HG03175 (cell line): ENCODE measurements around the gene CAP2.
"Not testable (repeated sequence)": the region's sequence is repeated elsewhere in the genome, so short reads cannot be mapped to it uniquely, and the experiment has no call there.

Source experiments
- ATAC-seq: cut with Tn5 transposase; IDR thresholded peaks from one replicate; pipeline ENCODE4 v1.9.1; 2021; ENCODE audit warnings: mild to moderate bottlenecking, moderate library complexity; ENCODE audit not compliant: unreplicated experiment

Gene CAP2

DNA sequence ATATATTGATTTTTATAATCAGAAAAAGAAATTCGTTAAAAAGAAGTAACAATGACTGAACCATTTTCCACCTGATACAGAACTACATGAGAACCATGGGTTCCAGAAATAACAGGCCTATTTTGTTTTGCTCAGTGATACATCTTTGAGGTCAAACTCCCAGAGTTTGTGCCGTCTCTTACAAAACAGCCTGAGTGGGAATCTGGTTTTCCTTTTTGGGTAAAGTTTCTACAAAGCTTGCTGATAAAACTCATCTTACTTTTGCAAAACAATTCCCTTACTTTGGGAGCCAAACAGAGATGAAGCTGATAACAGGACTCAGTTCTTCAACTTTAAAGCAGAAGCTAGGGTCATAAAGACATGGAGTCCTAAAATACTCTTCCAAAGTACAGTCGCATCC, 108.0 kb downstream of the CAP2 start:
- no peak for ATAC-seq

GRCh38 chr6:17501982-17502704, 108.7 kb downstream of the CAP2 start:
- no peak for ATAC-seq

GRCh38 chr6:17503051-17503450, 109.7 kb downstream of the CAP2 start:
- no peak for ATAC-seq

DNA sequence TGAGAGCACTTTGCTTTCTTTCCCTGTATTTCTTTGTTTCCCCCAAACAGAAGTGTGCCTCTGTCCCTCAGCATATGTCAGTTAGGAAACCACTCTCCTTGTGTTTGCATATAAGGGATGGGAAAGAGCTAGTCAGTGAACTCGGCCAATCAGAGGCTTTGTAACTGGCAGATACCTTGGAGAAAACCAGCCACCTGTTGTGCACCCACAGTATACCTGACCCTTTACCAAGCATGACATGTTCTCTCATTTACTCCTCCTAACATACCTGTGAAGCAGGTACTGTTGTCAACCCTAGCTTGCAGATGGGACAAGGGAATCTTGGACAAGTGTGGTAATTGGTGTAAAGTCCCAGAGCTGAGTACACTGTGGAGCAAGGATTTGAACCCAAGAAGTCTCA, 110.6 kb downstream of the CAP2 start:
- ATAC-seq: no peak

- no peak for ATAC-seq
Observed at GRCh38 chr6:17505062-17505476, 111.7 kb downstream of the CAP2 start.

DNA sequence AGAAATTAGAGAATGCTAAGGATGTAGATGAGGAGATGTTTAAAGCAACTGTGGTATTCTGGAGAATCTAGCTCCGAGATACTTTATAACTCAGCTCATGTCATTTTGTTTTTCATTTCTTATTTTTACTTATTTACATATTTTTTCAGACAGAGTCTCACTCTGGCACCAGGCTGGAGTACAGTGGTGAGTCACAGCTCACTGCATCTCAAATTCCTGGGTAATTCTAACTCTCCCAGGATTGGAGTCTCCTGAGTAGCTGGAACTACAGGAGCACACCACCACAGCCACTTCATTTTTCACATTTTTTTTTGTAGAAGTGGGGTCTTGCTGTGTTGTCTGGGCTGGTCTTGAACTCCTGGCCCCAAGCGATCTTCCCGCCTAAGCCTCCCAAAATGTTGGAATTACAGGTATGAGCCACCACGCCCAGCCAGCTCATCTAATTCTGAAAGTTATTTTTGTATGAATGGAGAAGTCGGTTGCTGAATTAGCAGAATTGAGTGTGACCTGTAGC, 112.4 kb downstream of the CAP2 start:
- ATAC-seq: no peak

DNA sequence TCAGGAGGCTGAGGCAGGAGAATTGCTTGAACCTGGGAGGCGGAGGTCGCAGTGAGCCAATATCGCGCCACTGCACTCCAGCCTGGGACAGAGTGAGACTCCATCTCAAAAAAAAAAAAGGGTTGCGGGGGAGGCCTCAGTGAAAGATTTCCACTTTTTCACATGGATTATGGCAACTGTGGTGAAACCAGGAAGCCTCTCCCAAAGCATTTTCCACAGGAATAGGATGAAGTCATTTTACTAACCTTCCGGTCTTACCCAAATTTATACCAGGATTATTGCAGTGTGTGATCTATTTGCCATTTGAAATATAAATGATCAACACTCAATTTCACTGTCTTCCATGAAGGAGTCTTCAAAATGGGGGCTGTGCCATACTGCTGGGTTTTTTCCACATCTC, 113.1 kb downstream of the CAP2 start:
- ATAC-seq: no peak

DNA sequence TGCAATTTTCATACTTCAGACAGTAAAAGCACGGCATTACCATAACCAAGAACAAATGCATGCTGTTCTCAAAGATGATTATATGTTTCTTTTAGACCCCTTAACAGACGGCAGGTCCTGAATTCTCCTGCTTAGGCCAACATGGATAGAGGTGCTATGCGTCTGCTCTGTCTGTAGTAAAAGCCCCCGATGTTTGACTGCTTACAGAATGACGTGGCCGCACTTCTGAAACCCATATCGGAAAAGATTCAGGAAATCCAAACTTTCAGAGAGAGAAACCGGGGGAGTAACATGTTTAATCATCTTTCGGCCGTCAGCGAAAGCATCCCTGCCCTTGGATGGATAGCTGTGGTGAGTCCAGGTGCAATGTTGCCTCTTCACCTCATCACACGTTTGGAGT, 113.6 kb downstream of the CAP2 start:
- ATAC-seq: no peak

DNA sequence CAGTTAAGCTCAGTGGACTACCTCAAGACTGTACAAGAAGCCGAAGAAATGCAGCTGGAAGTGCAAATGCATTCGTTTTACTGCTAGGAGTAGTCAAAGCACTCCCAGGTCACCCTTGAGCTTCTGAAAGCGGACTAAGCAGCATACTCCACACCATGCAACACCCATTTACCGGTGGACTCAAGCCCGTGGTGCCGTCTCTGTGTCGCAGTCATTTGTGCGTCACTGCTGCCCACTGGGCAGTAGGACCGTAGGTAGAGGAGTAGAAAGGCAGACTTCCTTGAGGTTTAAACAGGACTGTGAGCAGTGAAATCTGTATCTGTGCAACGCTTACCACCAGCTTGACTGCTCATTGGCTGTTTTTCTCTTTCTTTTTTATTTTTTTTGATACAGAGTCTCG, 117.7 kb downstream of the CAP2 start:
- ATAC-seq: no peak

GRCh38 chr6:17511580-17511979, 118.2 kb downstream of the CAP2 start:
- no peak for ATAC-seq

DNA sequence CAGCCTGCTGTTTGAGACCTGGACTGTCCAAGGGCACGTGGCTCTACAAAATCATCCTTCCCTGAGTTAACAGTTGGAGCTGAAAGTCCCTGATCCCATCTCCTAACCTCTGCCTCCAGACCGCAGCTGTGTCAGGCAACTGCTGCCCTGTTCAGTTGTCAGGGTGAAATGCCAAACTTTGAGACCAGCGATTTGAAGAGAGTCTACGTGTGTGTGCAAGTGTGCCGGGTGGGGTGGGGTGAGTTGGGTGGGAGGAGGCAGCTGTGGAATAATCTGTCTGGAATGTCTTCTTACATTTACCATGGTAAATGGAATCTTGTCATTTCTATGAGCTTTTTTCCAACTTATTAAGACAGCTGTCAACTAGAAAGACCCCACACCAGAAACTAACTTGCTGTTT, 125.7 kb downstream of the CAP2 start:
- ATAC-seq: no peak

GRCh38 chr6:17525637-17526036, 132.2 kb downstream of the CAP2 start:
- no peak for ATAC-seq

DNA sequence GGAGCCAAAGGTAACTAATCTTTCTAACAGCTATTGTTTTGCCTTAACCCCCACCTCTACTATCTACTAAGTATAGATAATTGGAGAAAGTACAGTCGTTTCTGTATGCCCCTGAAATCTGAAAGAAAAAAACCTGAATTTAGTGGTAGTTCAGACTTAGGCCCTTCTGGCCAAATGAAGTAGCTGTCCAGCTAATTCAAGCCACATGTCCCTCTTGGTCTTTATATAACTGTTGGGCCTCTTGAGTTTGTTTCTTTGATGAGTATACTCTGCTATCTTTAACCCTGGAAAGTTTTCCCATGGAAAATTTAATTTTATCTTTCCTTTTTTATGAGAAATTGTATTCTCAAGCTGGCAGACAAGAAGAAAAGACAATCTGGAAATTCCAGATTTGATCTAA, 133.7 kb downstream of the CAP2 start:
- no peak for ATAC-seq

DNA sequence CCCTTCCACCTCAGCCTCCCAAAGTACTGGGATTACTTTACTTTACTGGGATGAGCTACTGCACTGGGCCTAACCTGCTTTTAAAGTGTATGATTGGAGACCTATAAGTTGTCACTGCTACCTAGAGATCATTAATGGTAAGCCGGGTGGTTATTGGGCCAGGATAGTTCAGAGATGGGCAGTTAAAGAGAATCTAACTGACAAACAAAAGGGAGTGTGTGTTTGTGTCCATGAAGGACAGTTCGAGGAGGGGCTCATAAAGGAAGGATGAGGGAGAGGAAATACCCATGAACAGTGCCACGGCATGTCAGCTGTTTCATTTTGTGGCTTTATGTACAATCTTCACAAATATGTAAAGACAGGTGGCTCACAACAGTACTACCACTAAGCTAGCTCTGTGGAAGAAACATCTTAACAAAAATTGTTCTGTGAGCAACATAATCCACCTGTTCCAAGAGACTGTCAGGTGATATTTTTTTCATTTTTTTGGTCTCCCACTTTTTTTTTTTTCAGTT, 137.0 kb downstream of the CAP2 start:
- no peak for ATAC-seq

DNA sequence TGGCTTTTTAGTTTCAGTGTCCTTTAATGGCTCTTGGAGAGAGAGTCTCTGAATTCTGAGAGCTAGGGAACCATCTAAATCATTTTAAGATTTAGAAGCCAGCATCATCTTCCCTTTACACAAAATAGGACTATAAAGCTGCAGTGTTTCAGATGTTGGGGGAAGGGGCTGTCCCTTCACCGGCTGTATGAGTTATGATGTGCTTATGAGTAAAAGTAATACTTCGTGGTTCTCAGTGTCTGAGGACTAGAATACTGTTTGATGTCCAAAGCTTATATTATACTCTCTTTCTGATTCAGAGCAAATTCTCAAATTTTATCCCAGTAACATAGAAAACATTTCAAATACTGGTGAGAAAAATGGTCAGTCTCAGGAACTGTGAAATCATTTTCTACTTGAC, 143.2 kb downstream of the CAP2 start:
- ATAC-seq: no peak

DNA sequence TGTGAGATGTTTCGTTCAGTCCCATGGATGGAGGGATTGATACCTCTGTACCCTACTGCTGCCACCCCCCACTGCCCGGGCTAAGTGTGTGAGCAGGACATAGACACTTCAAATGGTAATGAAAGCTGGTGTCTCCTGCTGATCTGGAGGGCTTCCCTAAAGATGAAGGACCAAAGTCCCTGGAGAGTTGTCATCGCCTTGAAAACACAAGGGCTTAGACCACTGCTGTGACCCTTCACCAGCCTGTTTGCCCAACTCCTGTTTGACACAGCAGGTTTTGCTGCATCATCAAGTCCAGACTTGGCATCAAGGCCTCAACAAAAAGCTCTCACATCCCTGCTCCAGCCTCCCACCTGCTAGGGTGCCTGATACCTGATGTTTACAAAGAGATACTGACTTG, 148.8 kb downstream of the CAP2 start:
- ATAC-seq: no peak

- ATAC-seq: not testable (repeated sequence)
Observed at GRCh38 chr6:17545681-17546080, 152.3 kb downstream of the CAP2 start.

DNA sequence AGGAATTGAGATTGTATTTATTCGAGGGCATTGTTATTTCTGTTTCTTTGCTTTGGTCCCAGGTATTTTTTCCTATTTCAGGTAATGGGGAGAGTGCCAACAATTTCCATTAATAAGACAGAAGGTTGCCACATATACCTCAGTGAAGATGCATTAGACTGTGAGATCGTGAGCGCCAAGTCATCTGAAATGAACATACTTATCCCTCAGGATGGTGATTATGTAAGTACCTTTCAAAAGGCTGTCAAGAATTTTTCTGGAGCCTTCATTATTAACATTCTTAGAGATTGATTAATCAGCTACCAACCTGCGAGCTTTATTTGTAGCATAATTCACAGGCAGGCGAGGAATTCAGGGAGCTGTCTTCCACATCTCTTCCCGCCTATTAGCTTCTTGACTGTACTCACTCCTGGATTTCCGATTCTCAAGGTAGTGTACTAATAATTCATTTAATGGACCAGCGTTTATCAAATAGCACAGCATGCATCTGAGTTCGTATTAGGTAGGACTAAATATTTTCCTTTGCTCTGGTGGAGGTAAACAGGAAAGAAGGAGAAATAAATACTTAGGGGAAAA, 158.1 kb downstream of the CAP2 start:
- no peak for ATAC-seq

GRCh38 chr6:17552861-17553260, 159.5 kb downstream of the CAP2 start:
- ATAC-seq: no peak

DNA sequence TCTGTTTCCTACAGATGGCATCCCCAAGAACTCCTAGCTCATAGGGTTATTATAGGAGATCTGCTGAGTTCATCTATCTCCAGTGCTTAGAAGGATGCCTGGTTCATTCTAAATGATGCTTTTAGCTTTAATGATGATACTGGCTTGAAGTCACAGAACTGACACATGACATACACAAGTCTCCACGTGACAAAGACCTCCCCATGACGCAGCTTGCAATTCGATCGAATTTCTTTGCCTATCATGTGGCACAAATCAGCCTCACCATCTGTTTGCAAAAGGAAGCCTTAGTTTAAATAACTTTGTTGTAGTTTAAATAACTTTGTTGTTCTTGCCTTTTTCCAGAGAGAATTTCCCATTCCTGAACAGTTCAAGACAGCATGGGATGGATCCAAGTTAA, 162.6 kb downstream of the CAP2 start:
- no peak for ATAC-seq

- ATAC-seq: no peak
Observed at GRCh38 chr6:17562636-17563035, 169.2 kb downstream of the CAP2 start.

GRCh38 chr6:17565399-17565798, 172.0 kb downstream of the CAP2 start:
- no peak for ATAC-seq
